ENCODE data around the gene PTPN3. TPM values are rescaled to one million over a fixed set of nuclear protein-coding genes. Genes with fewer than 3 reads are reported as not detected.
"Not testable (repeated sequence)": the region's sequence is repeated elsewhere in the genome, so short reads cannot be mapped to it uniquely, and the experiment has no call there.

The PTPN3 gene
- total RNA-seq, 4 donors from 2014 or later, result 0.29 to 5.5 (median 2.1) TPM

DNA sequence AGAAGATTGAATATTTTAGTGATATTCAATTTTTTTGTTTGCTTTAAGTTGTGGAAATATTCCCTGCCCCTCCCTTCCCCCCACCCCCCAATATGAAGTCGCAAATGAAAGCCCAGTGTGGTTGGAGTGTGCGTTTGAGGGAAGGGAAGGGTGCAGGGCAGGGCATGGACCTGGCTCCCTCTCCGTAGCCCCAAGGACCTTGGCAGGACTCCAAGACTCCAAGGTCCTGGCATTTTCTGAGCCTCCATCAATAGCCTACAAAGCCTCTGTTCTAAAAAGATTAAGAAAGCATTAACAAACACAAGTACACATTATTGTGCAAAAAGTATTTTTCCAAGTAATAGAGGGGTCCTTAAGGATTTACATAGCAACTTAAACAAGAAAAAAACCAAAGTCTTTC, 38.8 kb upstream of the PTPN3 start:
- intact Hi-C loops (cut with DNase I; ENCODE audit: low total_unique reads), result no loop called here
- no peaks in the 10 kb centered on the region for H3K27me3 ChIP-seq
- no peak for TF ChIP-seq POLR2A (IDR thresholded peaks at IDR 0.05)
- TF ChIP-seq, protein P1, sequence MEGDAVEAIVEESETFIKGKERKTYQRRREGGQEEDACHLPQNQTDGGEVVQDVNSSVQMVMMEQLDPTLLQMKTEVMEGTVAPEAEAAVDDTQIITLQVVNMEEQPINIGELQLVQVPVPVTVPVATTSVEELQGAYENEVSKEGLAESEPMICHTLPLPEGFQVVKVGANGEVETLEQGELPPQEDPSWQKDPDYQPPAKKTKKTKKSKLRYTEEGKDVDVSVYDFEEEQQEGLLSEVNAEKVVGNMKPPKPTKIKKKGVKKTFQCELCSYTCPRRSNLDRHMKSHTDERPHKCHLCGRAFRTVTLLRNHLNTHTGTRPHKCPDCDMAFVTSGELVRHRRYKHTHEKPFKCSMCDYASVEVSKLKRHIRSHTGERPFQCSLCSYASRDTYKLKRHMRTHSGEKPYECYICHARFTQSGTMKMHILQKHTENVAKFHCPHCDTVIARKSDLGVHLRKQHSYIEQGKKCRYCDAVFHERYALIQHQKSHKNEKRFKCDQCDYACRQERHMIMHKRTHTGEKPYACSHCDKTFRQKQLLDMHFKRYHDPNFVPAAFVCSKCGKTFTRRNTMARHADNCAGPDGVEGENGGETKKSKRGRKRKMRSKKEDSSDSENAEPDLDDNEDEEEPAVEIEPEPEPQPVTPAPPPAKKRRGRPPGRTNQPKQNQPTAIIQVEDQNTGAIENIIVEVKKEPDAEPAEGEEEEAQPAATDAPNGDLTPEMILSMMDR (IDR thresholded peaks at IDR 0.05), result no peak

DNA sequence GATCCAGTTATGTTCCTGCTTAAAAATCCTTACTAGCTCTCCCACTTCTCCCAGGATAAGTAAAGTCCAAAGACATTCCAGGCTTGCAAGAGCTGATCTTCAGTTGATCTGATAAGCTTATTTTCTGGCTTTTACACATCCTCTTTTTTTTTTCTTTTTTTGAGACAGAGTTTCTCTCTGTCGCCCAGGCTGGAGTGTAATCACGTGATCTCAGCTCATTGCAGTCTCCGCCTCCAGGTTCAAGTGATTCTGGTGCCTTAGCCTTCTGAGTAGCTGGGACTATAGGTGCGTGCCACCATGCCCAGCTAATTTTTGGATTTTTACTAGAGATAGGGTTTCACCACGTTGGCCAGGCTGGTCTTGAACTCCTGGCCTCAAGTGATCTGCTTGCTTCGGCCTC, 37.3 kb upstream of the PTPN3 start:
- Histone ChIP-seq H3K27me3 (no peaks in the 10 kb centered on the region), H3K9me3 (no peaks in the 10 kb centered on the region), H3K36me3 (no peaks in the 10 kb centered on the region), H3K4me3 (no peak overlapping the region), H3K27ac (no peak overlapping the region), H3K4me1 (no peaks in the 10 kb centered on the region)
- no peak for DNase-seq
- intact Hi-C loops (cut with DNase I; ENCODE audit: low total_unique reads), result no loop called here
- no peak for TF ChIP-seq POLR2A (IDR thresholded peaks at IDR 0.05)
- TF ChIP-seq, protein P1 (IDR thresholded peaks at IDR 0.05), result no peak

More for the DNA sequence above, 38.8 kb upstream of the PTPN3 start:
- no peaks in the 10 kb centered on the region for H3K9me3 ChIP-seq
- no peaks in the 10 kb centered on the region for H3K36me3 ChIP-seq
- DNase-seq, result no peak
- no peak overlapping the region for H3K4me3 ChIP-seq
- no peaks in the 10 kb centered on the region for H3K4me1 ChIP-seq
- no peak overlapping the region for H3K27ac ChIP-seq

DNA sequence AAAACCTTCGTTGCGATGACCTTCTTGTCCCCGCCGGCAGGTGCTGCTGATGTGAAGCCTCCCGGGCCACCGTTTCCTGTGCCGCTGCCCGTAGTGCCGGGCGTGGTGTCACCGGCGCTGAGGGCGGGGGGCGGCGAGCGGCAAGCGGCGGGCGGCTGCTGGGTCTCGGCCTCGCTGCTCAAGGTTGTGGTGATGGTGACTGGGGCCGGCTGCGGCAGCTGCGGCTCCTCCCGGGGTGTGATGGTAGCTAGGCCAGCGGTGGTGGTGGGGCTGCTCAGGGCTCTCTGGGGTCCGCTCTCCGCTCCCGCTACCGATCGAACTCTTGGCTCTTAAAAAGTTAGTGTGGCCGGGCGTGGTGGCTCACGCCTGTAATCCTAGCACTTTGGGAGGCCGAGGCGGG, 36.0 kb upstream of the PTPN3 start:
- intact Hi-C loops (cut with DNase I; ENCODE audit: low total_unique reads), result no loop called here
- Histone ChIP-seq H3K36me3 (no peaks in the 10 kb centered on the region), H3K4me1 (no peaks in the 10 kb centered on the region), H3K27me3 (no peaks in the 10 kb centered on the region), H3K27ac (no peak overlapping the region), H3K4me3 (no peak overlapping the region), H3K9me3 (no peaks in the 10 kb centered on the region)
- no peak for DNase-seq
- no peak for TF ChIP-seq POLR2A (IDR thresholded peaks at IDR 0.05)
- TF ChIP-seq, protein P1 (IDR thresholded peaks at IDR 0.05), result no peak

DNA sequence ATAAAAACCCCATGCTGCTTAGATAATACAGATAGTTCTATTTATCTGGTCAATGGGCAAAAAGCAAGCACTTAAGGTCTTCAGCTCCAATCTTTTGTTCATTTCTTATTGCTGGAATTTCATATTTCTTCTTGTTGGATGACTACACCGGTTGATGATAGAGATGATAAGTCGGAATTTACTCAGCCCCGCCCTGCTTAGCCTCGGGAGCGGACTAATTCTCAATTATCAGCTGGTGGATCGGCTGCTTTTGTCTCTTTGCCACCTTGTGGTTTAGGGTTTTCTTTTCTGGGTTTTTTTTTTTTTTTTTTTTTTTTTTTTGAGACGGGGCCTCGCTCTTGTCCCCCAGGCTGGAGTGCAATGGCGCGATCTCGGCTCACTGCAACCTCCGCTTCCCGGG, 34.5 kb upstream of the PTPN3 start:
- intact Hi-C loops (cut with DNase I; ENCODE audit: low total_unique reads); DNase-seq: not testable (repeated sequence)

DNA sequence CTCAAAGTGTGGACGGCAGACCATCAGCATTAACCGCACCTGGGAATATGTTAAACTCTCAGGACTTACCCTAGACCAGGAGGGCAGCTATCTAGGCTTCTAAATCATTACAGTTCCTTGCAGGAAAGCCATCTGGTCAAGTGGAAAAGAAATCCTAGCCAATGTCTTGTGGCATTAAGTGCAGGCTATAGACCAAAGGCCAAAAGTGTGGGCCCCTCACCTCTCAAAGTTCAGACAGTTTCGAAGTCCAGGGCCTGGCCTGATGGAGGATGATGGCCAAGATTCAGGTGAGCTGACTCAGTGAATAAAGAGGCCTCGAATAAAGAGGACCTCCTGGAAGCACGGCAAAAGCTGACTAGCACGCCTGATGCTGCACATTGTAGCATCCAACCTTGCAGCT, 24.0 kb upstream of the PTPN3 start:
- DNase-seq, result no peak
- TF ChIP-seq, protein P1 (IDR thresholded peaks at IDR 0.05), result no peak
- TF ChIP-seq POLR2A (IDR thresholded peaks at IDR 0.05), result no peak
- Histone ChIP-seq H3K4me1 (no peaks in the 10 kb centered on the region), H3K9me3 (no peaks in the 10 kb centered on the region), H3K4me3 (no peak overlapping the region), H3K27ac (no peak overlapping the region), H3K27me3 (no peaks in the 10 kb centered on the region), H3K36me3 (no peaks in the 10 kb centered on the region)
- intact Hi-C loops (cut with DNase I; ENCODE audit: low total_unique reads), result no loop called here

More for the DNA sequence above, 34.5 kb upstream of the PTPN3 start:
- H3K9me3 ChIP-seq, H3K36me3 ChIP-seq, H3K27ac ChIP-seq, H3K4me3 ChIP-seq, H3K27me3 ChIP-seq, H3K4me1 ChIP-seq: not testable (repeated sequence)

DNA sequence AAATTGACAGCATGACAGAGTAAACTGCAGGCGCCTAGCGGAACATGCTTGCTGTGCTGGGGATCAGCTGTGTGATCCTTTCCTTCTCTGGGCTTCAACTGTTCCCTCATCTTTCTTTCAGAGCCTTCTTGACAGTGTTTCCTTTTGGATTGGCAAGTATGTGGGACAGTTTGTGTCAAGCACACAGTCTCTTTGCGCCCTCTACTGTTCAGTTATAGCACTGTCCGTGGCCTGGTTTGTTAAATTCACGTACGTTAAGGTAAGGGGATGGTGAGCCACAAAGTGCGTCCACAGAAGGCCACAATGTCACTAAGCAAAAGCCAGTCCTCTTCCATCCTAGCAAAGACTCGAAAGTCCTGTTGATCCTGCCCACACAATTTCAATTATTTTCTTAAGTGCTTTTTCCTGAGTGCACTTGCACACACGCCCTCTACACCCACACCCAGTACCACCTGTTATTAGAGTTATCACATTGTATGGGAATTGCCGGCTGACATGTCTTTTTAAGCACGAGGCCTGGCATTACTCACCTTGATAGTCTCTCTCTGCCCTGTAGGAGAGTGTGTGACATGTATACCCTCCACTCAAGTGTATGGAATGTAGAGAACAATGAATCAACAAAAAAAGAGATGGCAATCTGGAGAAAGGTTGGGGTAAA, 22.5 kb upstream of the PTPN3 start:
- intact Hi-C loops (cut with DNase I; ENCODE audit: low total_unique reads), result no loop called here
- H3K27me3 ChIP-seq, result no peaks in the 10 kb centered on the region
- no peaks in the 10 kb centered on the region for H3K4me1 ChIP-seq
- peak; percentile 31 to 40 for DNase-seq
- H3K4me3 ChIP-seq, result no peak overlapping the region
- TF ChIP-seq, protein P1 (IDR thresholded peaks at IDR 0.05), result peak; percentile 61 to 77 (median 72)
- TF ChIP-seq POLR2A (IDR thresholded peaks at IDR 0.05), result no peak
- H3K9me3 ChIP-seq, result no peaks in the 10 kb centered on the region
- no peaks in the 10 kb centered on the region for H3K36me3 ChIP-seq
- no peak overlapping the region for H3K27ac ChIP-seq
